ENCODE data around the gene UNCX.

UNCX gene

DNA sequence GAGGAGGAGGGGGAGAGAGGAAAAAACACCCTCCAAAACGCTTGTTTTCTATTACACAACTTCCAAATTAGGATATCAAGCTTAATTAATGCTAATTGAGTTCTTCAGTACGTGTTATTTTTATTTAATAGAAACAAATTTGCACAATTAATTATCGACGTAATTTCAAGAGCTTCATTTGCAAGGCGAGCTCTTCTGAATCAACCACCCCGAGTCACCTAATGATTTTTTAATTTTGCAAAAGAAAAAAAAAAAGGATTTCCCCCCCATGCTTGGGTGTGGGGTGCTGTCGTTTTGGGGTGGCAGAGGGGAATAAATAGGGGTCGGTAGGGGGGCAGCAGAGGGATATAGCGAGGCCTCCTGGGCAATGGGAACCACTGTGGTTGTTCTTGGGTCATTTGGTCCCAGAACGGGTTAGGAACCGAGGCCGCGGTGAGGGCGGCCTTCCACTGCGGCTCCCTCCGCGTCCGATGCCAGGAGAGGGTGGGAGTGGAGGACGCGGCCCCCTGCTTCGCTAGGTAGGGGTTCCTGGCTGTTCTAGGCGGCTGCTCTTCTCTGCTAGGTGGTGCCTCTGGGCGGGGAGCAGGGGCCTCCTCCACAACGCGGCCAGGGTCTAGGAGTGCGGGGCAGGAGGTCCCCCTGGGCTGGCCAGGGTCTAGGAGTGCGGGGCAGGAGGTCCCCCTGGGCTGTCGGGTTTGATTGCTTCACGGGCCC, 7.3 kb downstream of the UNCX start:
- in situ Hi-C loops (cut with HindIII; ENCODE audit: low pct_ligation_motif_present, low pct_unique_long_range_greater_than_20kb, low sequenced_read_pairs), result no loop called here

GRCh38 chr7:1240517-1241257, 8.0 kb downstream of the UNCX start:
- no peak for DNase-seq
- in situ Hi-C loops (cut with HindIII; ENCODE audit: low pct_ligation_motif_present, low pct_unique_long_range_greater_than_20kb, low sequenced_read_pairs), result no loop called here

More for the DNA sequence above, 7.3 kb downstream of the UNCX start:
- no peak for DNase-seq

DNA sequence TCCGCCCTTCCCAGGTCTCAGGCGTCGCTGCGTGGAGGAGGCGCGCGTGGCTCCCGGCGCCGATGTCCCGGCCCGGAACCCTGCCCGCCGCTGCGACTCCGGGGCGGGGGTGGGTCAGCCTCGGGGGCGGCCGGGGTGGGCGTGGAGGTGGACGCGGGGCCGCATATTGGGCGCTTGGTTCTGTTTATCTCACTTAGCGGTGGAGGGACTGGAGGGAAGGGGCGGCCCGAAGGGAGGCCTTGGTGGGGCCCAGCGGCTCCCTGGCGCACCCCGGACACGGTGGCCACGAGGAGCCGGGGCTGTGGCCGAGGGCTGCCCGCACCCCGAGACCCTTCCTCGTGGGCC, 8.6 kb downstream of the UNCX start:
- in situ Hi-C loops (cut with HindIII; ENCODE audit: low pct_ligation_motif_present, low pct_unique_long_range_greater_than_20kb, low sequenced_read_pairs), result no loop called here
- no peak for DNase-seq

- in situ Hi-C loops (cut with HindIII; ENCODE audit: low pct_ligation_motif_present, low pct_unique_long_range_greater_than_20kb, low sequenced_read_pairs), result no loop called here
- DNase-seq, result no peak
These were observed 9.1 kb downstream of the UNCX start for GRCh38 chr7:1241603-1242255.

DNA sequence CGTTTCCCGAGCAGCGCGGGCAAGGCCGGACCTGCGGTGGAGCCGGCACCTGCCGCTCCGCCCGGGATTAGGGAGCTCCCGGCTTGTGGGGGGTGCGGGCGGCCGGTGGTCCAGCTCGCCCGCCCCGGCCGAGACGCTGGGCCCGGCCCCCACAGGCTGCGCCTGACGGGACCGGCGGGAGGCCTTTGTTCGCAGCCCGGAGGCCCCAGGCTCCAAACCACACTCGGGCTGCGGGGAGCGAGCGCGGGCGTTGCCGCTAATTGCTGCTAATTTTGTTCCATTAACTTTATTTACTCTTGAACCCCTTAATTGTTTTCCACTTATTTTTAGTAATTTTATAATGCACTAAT, 9.6 kb downstream of the UNCX start:
- no peak for DNase-seq
- in situ Hi-C loops (cut with HindIII; ENCODE audit: low pct_ligation_motif_present, low pct_unique_long_range_greater_than_20kb, low sequenced_read_pairs), result no loop called here

- in situ Hi-C loops (cut with HindIII; ENCODE audit: low pct_ligation_motif_present, low pct_unique_long_range_greater_than_20kb, low sequenced_read_pairs), result no loop called here
- DNase-seq, result no peak
These were observed 10.1 kb downstream of the UNCX start for GRCh38 chr7:1242606-1243289.

- no peak for DNase-seq
- in situ Hi-C loops (cut with HindIII; ENCODE audit: low pct_ligation_motif_present, low pct_unique_long_range_greater_than_20kb, low sequenced_read_pairs), result no loop called here
These were observed 10.8 kb downstream of the UNCX start for GRCh38 chr7:1243290-1243963.

GRCh38 chr7:1243964-1244416, 11.3 kb downstream of the UNCX start:
- in situ Hi-C loops (cut with HindIII; ENCODE audit: low pct_ligation_motif_present, low pct_unique_long_range_greater_than_20kb, low sequenced_read_pairs), result no loop called here
- no peak for DNase-seq

DNA sequence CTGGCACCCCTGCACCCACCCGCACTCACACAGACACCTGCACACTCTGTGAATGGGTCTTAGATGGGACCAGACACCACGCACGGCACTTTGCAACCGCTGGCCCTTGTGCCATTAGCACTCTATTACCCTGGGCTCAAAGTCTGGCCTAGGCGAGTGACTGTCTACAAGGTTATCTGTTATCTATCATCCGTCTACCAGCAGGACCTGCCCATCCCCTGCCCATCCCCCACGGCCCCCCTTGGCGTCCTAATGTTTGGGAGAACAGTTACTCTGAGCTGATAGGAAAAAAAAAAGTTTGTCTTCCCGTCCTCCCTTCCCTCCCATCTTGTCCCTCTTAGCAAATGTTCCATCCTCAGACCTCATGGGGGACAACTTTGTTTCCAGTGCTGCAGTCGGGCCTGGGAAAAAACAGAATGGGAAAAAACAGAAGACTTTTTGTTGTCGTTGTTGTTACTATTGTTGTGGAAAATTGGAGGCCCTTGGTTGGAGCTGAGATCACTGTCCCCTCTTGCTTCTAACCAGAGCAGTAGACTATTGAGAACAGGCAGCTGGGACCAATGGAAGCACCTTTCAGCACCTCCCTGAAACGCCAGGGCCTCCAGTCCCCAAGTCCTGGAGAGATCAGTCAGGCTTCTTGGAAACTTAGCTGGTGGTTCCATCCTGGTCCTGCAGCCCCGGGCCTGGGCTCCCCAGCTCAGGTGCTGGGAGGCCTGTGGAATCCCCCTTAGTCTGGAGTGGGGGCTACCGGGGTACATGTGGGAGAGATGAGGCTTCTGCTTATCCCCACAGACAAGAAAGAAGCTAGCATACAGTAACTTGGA, 12.2 kb downstream of the UNCX start:
- in situ Hi-C loops (cut with HindIII; ENCODE audit: low pct_ligation_motif_present, low pct_unique_long_range_greater_than_20kb, low sequenced_read_pairs), result no loop called here
- no peak for DNase-seq

DNA sequence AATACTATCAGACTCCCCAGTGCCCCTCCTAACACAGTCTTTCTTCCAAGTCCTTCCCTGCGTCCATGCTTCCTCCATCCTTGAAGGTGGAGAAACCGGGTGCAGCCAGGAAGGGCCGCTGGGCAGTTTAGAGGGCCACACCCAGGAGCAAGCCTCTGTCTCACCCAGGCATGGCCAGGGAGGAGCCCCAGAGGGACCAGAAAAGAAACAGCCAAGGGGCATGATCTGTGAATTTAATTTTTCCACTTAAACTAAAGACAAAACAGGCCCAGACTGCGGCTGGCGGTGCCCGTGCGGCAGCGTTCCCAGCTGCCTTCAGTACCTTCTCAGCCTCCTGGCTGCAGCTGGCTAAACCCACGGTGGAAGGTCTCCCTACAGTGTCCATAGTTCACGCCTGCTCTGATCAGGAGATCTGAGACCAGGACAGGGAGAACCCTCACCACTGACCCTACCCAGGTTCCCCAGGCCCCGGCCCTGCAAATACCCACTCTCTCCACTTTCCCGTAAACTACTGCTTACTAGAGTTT, 12.9 kb downstream of the UNCX start:
- DNase-seq, result no peak
- in situ Hi-C loops (cut with HindIII; ENCODE audit: low pct_ligation_motif_present, low pct_unique_long_range_greater_than_20kb, low sequenced_read_pairs), result no loop called here

GRCh38 chr7:1246160-1246870, 13.6 kb downstream of the UNCX start:
- in situ Hi-C loops (cut with HindIII; ENCODE audit: low pct_ligation_motif_present, low pct_unique_long_range_greater_than_20kb, low sequenced_read_pairs), result no loop called here
- DNase-seq, result no peak

DNA sequence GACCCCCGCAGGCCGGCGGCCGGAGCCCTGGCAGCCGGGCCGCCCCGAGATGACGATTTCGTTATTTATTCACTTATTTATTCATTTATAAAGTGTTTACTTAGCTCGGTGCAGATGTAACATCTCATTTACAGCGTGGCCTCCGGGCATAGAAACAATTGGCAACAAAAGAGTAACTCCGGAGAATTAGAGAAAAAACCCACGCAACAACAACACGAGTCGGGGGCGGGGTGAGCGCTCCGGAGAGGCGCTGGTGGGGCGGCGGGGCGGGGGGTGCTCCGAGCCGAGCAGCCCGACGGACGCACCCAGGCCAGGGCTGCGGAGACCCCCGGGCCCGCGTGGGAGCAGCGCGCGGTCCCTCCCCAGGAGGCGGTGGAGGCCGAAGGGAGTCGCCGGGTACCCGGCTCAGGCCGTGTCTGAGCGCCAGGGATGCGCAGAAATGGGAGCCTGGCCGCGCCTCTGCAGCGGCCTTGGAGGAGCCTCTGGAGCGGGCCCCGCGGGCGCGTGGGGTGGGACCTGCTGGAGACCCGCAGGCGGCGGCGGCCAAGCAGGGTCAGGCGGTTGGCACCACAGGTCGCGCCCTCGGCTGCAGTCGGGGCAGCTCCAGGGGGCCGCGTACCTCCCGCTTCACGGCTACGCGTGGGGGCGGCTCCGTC, 14.3 kb downstream of the UNCX start:
- no peak for DNase-seq
- in situ Hi-C loops (cut with HindIII; ENCODE audit: low pct_ligation_motif_present, low pct_unique_long_range_greater_than_20kb, low sequenced_read_pairs), result no loop called here

DNA sequence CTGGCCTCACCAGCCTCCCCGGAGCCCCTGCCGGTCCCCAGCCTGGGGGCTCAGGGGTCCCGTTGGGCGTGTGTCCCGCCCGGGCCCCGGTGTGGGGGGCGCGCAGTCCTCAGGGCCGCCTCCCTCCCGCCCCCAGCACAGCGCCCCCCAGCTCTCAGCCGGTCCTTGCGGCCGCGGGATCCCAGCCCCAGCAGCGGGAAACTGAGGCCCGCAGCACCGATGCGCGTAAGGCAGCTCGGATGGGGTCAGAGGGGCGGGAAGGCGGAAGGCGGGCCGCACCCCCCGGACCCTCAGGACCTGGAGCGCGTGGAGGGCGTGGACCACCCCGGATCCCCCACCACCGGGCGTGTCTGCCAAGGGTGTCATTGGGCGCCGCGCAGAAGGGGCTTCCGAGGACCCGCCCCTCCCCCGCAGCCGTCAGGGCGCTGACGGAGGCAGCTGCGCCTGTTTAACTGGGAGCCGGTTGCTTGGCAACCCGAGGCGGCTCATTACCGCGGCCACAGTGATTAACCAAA, 14.9 kb downstream of the UNCX start:
- no peak for DNase-seq

DNA sequence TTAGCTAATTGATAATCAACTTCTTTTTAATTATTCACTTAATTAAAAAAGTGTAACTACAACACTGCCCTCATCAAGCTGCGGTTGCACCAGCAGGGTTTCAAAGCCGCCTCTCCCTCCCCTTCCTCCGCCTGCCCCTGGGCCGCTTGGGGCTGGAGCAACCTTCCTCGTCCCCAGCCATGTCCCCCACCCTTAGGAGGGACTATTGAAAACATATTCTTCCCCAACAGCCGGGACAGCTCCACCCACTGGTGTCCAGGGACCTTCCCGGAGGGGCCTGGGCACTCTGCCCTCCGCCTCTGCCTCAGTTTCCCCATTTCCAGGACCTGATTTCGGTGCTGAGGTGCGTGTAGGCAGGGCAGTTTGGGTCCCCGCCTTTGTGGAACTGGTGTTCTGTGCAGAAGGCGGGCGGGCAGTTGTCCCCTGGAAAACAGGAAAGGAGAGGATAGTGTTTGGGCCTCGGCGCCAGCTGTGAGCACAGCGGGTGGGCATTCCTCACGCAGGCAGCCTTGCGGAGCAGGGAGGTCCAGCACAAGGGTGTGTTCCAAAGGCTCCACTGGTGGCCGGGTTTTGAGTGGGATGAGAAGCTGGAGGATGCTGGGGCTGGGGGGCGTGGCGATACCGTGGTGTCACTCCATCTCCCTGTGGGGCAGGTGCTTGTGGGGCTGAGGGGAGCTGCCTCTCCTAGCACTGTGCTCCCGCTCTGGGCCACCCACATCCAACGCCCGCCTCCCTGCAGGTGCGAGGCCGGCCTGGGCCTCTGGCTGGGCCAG, 15.7 kb downstream of the UNCX start:
- in situ Hi-C loops (cut with HindIII; ENCODE audit: low pct_ligation_motif_present, low pct_unique_long_range_greater_than_20kb, low sequenced_read_pairs), result no loop called here
- DNase-seq, result no peak

More for the DNA sequence above, 14.9 kb downstream of the UNCX start:
- in situ Hi-C loops (cut with HindIII; ENCODE audit: low pct_ligation_motif_present, low pct_unique_long_range_greater_than_20kb, low sequenced_read_pairs), result no loop called here

DNA sequence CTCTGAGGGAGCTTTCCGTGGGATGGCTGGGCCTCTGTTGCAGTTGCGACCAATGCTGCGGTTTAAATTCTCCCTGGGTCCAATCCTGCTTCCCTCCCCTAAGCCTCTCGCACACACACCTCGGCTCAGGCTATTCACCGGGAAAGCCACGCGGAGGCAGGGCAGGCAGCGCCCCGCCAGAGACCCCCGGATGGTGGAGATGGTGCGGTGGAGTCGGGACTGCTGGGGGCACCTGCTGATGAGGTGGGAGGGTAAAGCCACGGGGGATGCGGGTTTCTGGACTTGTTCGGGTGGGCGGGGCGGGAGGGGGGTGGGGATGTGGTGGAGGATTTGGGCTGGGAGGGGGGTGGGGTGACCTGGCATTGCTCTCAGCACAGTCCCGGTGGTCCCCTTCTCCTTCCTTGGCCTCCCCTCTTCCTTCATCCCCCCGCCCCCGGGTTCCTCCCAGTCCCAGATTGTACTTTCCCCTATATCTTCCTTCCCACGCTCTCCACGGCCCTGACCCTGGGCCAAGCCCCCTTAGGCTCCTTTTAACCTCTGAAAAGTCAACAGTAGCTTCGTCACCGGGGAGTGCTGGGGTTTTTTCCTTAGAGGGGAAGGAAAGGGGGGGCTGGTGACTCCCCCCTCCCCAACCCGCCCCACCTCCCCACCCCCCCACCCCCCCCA, 16.4 kb downstream of the UNCX start:
- no peak for DNase-seq
- in situ Hi-C loops (cut with HindIII; ENCODE audit: low pct_ligation_motif_present, low pct_unique_long_range_greater_than_20kb, low sequenced_read_pairs), result no loop called here
